ENCODE measurements around the gene ATG4B.

DNA sequence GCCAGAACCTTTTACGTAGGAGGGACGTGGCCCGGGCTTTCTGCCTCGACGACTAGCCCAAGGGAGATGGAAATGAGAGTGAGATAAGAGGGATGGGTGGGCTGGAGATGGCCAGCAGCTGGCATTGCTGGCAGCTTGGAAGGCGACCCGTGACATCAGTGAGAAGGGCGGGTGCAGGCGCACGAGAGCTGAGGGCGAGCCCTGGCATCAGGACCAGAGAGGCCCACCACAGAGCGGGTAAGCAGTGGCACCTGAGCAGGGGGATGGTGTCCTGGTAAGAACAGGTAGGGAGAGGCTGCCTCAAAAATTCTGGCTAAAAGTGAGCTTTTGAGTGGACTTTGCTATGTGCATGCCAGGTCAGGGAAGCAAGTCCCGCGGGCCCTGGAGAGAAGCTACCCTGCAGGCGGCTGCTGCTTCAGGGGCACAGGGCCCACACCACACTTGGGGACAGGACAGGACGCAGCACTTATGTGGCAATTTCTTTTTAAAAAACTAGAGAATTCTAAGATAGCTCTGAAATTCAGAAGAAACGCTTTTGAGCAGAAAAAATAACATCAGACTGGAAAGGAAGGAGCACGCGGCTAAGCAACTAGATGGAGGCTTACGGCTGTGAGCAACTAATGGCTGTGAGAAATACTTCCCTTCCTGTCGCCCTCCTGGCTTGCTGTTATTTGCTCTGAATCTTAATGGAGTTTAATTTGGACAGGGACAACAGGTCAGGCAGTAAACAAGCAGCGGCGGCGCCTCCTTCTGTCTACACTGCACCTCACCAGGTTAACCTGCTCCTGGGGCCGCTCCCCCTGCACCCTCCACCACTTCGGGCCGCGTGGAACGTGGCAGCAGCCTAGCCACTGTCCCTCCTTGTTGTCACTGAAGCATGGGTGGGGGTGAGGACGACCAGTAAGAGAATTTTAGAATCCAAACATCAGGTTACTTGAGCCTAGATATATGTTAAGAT lies 21.0 kb upstream of the ATG4B start:
- TF ChIP-seq, protein P1, sequence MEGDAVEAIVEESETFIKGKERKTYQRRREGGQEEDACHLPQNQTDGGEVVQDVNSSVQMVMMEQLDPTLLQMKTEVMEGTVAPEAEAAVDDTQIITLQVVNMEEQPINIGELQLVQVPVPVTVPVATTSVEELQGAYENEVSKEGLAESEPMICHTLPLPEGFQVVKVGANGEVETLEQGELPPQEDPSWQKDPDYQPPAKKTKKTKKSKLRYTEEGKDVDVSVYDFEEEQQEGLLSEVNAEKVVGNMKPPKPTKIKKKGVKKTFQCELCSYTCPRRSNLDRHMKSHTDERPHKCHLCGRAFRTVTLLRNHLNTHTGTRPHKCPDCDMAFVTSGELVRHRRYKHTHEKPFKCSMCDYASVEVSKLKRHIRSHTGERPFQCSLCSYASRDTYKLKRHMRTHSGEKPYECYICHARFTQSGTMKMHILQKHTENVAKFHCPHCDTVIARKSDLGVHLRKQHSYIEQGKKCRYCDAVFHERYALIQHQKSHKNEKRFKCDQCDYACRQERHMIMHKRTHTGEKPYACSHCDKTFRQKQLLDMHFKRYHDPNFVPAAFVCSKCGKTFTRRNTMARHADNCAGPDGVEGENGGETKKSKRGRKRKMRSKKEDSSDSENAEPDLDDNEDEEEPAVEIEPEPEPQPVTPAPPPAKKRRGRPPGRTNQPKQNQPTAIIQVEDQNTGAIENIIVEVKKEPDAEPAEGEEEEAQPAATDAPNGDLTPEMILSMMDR (IDR thresholded peaks at IDR 0.05): no peak
- no peak for TF ChIP-seq POLR2A (IDR thresholded peaks at IDR 0.05)

Measured in suprapubic skin (tissue), 3 donors.